Uterus (tissue), 2 donors: ENCODE data around the gene COL5A3.

Experiments used
- CTCF ChIP-seq, 4 experiments: fragments of 200-600 bp in 2 of 4; fragments of 450-650 bp in 2 of 4; sonication (generic) in 2 of 4; IDR thresholded peaks; one replicate each; pipeline ENCODE4 v1.5.1; 2016 to 2019; ENCODE audit warnings: antibody characterized with exemption in 4 of 4, mild to moderate bottlenecking in 2 of 4, moderate library complexity in 1 of 4
- POLR2A ChIP-seq, 2 donors: fragments of 450-650 bp; IDR thresholded peaks; one replicate each; pipeline ENCODE4 v1.6.1; 2016; ENCODE audit warnings: antibody characterized with exemption in 2 of 2, mild to moderate bottlenecking in 1 of 2, moderate library complexity in 1 of 2

DNA sequence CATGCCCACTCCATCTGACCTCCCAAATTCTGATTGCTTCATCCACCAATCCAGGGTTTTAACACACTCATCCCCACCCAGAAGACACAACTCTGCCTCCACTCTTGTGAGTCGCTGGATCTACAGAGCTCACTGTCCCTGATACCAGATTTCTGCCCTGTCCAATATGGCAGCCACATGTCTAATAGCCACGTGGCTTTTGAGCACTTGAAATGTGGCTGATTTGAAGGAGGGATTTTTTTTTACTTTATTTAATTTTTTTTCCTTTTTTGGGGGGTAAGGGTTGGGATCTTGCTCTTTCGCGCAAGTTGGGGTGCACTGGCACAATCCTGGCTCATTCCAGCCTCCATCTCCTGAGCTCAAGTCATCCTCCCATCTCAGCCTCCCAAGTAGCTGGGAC lies 49.2 kb downstream of the COL5A3 start:
- TF ChIP-seq CTCF (IDR thresholded peaks at IDR 0.05) (no peak), POLR2A (IDR thresholded peaks at IDR 0.05) (no peak)
